ENCODE data around the gene CD300A.

The CD300A gene

DNA sequence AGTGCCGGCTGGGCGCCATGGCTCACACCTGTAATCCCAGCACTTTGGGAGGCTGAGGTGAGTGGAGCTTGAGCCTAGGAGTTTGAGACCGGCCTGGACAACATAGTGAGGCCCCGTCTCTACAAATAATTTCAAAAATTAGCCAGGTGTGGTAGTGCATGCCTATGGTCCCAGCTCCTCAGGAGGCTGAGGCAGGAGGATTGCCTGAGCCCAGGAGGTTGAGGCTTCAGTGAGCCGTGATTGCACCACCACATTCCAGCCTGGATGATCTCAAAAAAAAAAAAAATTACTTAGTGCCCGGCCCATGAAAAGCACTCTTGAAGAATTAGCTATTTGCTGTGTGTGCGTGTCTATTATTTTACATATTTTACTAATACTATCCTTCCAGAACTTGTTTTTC is 24.9 kb upstream of the CD300A start:
- no peak for DNase-seq

DNA sequence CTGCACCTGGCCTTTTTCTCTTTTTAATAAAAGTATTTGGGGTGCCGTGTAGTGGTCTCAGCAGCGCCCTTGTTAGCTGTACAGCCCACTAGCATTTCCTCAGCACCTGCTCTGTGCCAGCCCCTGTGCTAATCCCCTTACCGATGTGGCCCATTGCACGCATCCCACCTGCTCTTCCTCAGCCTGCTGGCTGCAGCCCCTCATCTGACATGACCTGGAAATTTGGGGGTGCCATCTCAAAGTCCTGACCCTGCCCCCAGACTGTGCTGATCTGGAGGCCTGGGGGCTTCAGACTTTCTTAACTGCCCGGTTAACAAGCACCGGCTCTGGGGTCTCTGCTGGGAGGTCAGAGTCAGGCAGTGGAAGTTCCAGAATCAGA is 24.2 kb upstream of the CD300A start:
- no peak for DNase-seq

DNA sequence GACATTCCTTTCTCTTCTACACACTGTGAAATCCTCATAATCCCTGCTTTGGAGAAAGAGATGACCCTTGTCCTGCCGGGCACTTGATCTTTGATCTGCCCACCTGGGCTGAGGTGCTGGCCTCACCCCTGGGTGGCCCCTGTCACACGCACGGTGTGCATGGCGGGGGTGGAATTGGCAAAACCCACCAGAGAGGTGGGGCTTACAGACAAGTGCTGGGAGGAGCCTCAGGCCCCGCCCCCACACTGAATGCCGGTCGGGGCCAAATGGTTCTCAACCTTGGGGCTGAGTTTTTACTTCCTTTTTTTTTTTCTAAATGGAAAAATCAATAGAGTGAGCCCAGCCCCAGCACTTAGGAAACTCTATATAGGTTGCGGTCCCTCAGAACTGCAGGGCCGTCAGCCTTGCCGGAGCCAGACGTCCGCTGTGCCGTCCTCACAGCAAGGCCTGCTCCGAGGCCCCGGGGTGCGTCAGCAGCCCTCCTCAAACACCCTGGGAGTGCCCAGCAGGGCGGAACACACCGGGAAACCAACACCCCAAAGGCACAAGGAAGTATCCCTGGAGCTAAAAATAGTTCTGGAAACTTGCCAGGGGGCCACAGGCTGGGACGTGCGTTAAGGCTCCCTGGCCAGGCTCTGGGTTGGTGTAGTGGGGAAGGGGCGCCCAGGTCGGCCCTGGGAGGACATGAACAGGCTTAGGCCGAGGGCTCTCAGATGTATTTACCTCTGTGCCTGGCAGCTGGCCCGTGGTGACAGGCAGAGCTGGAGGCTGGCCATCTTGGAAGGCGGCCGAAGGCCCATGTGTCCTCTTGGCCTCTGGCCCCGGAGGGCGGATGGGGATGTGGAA is 23.5 kb upstream of the CD300A start:
- no peak for DNase-seq

DNA sequence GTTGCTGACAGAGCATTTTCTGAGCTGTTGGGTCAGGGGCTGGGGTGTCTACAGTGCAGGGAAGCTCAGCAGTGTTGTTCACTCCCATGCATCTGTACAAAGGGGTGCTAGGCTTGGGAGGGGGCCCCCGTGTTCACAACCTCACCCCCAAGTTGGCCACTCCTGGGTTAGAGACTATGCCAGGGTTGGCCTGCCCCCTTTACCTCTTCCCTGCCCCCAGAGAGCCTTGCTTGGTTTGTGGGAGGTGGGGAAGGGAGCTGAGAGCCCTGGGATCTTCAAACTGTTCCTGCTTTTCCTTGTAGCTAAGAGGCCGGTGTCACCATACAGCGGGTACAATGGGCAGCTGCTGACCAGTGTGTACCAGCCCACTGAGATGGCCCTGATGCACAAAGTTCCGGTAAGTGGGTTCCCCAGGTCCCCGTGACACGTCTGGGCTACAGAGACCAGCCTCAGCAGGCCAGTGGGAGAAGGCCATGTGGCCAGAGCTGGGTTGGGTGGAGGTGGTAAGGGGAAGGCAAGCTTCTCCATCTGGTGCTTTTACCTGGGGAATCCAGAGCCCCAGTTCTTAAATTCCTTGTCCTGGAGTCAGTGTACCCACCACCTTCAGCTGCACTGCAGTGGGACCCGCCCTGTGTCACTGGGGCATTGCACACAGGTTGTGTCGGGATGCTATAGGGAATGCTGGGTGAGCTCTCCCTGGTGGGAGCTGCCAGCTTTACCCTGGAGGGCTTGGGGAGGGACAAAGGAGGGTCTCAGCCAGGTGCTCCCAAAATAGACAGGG is 22.7 kb upstream of the CD300A start:
- no peak for DNase-seq

DNA sequence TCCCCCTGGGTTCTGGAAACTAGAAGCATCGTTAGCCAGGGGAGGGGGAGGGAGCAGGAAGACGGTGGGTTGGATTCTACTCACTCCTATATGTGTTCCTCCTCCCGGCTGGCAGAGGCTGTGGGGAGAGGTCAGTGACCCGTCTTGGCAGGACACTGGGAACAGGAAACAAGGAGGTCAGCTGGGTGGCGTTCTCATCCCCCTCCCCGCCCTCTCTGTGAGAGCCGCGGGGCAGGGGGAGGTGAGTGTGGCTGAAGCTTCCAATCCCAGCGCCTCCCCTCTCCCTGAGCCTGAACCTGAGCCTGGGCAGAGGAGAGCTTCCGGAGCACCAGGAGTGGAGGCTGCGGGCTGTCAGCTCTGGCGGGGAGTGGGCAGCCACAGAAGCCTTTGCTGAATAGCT is 22.0 kb upstream of the CD300A start:
- DNase-seq: no peak

DNA sequence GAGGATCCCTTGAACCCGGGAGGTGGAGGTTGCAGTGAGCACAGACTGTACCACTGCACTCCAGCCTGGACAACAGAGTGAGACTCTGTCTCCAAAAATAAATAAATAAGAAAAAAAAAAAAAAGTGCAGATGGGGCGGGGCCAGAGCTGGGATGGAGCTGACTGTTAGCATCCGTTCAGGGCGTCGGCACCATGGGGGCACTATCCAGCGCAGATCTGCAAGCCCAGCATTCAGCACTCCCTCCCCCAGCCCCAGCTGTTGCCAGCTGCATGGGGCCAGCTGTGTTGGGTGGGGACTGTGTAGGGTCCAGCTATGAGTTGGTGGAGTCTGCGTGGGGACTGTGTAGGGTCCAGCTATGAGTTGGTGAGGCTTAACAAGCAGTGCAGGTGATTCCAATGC is 21.3 kb upstream of the CD300A start:
- DNase-seq: no peak

DNA sequence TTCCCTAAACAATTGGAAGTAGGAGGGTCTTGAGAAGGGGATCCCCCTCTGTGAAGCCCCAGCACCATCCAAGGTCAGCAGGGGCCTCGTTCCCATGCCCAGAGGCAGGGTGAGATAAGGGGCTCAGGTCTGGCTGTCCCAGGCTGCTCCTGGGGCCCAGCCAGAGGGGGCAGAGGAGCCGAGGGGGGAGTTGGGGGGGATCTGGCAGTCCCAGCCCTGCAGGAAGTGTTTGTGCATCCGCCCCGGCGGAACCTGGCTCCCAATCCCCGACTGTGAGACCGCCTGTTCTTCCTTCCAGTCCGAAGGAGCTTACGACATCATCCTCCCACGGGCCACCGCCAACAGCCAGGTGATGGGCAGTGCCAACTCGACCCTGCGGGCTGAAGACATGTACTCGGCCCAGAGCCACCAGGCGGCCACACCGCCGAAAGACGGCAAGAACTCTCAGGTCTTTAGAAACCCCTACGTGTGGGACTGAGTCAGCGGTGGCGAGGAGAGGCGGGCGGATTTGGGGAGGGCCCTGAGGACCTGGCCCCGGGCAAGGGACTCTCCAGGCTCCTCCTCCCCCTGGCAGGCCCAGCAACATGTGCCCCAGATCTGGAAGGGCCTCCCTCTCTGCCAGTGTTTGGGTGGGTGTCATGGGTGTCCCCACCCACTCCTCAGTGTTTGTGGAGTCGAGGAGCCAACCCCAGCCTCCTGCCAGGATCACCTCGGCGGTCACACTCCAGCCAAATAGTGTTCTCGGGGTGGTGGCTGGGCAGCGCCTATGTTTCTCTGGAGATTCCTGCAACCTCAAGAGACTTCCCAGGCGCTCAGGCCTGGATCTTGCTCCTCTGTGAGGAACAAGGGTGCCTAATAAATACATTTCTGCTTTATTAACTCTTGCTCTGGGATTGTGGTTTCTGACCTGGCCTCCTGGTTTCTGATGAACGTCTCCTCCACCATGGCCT is 19.6 kb upstream of the CD300A start:
- no peak for DNase-seq

DNA sequence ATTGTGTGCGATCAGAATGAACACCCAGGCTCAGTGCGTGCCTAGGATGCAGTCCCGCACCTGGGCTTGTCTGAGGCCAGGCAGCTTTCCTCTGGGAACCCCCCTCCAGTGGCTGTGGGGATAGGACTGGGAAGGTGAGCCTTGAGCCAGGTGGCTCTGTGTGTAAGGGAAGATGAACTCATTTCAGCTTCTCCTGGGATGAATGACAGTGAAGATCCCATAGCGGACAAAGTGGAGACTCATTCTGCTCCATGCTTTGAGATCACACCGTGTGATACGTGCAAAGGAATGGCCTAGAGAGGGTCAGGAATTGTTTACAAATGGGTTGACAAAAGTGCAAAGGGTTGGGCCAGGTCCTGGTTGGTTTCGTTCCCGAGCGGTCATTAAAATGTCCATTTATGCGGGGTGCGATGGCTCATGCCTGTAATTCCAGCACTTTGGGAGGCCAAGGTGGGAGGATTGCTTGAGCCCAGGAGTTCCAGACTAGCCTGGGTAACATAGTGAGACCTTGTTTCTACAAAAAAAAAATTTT is 18.7 kb upstream of the CD300A start:
- no peak for DNase-seq

DNA sequence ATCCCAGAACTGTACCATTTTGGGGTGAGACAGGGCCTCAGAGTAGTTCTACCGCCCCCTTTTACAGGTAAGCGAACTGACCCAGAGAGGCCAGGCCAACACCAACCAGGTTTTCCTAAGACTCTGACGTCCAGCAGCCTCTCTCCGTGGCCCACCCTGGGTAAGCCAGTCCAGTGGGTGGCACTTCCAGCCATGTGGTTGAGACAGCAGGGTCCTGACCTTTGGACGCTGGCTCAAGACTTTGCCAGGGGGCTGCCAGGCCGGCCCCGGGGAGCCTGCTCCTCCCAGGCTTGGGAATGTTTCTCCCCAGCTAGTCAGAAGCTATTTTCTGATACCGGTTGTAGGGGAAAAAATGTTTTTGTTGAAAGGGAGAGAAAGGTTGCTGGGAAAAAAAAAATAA is 17.7 kb upstream of the CD300A start:
- DNase-seq: no peak

DNA sequence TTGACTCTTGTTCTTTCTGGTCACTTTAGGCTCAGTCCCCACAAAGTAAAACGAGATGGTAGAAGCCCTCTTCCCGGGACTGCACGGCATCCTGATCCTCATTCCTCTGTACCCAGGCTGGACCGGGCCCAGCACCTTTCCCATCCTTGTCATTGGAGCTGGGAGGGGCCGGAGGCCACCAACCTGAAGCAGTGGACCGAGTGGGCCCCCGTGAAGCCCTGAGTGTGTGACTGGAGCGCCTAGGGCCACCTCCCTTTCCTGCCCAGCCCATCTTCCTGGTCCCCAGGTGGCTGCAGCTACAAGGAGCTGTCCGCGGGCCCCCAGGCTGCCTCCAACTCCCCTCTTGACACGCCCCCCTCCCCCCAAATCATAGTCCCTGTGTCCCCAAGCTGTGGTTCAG is 17.1 kb upstream of the CD300A start:
- DNase-seq: no peak

DNA sequence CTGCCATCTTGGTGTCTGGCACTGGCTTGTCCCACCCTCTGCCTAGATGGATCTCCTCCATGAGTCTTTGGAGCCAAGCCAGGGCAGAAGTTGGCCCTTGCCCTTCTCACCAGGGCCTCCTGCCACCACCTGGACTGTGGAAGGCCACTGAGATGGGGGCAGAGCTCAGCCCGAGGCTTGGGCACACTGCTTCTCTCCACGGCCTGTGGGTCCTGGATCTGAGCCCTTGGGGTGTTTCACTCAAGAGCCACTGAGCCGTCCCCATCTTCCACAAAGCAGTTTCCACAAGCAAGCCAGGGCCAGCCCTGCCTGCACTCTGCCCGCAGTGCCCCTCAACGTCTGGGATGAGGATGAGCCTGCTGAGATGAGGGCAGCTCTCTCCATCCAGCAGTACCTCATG is 16.7 kb upstream of the CD300A start:
- no peak for DNase-seq

DNA sequence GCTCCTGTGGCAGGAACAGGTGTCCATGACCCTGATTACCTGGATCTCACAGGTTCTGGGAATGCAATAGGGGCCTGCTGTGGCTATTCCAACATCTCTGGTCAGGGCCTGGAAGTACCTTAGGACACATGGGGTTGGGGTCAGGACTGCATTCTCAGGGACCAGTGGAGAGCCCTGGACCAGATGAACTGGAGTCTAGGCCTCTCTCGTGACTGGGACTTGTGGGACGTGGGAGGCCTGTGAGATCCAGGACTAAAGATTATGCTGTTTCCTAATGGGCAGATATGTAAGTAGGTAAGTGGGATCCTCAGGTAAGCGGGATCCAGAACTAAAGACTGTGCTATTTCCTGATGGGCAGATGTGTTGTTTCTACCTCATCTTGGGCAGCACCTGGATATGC is 16.2 kb upstream of the CD300A start:
- DNase-seq: no peak

DNA sequence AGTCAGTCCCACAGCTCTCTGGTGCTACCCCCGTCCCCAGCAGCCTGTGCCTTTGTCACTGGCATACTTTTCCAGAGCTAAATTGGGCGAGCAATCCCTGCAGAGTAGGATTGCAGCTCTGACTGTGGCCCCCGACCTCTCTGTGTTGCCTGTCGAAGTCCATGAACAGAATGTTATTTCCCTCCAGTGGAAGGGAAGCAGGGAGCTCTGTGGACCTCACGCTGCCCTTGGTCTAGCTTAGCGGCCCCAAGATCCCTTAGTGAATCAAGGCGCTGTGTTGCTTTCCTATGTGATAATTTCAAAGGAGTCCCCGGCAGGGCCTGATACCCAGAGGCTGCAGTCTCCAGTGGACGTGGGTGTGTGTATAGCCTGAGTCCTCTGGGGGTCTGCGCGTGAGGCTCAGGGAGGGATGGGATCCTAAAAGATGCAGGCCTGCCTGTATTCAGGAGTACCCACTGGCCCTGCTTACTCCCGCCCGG is 15.5 kb upstream of the CD300A start:
- DNase-seq: no peak

DNA sequence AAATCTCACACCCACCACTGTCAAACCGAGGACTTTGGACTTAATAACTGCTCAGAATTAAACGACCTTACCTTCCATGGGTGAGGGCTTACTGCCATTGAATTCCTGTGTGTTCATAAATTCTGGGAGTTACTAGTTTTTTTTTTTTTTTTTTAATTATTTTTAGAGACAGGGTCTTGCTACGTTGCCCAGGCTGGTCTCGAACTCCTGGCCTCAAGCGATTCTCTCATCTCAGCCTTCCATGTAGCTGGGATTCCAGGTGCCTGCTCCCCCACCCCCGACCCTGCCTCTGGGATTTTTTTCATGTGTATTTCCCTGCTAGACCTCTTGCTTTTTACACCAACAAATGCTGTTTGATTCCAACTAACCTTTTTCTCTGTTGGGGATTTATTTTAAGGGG is 14.9 kb upstream of the CD300A start:
- DNase-seq: no peak

DNA sequence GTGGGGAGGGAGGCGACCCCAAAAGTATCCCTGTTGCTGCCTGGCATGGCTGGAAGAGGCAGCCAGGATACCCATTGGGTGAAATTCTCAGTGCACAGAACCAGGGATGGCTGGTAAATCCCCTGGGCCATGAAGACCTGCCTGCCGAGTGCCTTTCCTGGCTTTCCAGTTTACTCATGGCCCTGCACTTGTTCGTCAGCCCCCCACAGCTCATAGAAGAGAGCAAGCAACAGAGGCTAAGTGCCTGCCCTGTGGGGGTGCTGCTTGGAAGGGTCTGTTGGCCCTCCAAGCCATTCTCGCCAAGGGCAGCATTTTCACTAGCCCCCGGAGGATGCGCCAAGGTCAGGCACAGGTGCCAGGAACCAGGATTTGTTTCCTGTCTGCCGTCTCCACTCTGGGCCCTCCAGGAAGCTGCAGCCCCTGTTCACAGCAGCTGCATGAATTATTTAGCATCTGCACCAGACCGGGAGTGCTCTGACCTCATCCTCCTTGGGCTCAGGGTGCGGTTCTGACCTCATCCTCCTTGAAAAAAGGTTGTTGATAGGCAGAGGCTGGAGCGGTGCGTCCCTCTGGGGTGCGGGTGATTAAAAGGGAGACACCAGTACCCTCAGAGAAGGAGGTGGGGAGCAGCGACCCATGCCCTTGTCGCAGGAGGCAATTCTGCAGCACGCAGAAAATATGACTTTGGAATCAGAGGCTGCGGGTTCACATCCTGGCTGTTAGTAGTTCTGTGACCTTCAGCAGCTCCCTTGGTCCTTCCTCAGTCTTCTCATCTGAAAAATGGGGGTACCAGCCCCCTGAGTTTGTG is 14.2 kb upstream of the CD300A start:
- DNase-seq: no peak

DNA sequence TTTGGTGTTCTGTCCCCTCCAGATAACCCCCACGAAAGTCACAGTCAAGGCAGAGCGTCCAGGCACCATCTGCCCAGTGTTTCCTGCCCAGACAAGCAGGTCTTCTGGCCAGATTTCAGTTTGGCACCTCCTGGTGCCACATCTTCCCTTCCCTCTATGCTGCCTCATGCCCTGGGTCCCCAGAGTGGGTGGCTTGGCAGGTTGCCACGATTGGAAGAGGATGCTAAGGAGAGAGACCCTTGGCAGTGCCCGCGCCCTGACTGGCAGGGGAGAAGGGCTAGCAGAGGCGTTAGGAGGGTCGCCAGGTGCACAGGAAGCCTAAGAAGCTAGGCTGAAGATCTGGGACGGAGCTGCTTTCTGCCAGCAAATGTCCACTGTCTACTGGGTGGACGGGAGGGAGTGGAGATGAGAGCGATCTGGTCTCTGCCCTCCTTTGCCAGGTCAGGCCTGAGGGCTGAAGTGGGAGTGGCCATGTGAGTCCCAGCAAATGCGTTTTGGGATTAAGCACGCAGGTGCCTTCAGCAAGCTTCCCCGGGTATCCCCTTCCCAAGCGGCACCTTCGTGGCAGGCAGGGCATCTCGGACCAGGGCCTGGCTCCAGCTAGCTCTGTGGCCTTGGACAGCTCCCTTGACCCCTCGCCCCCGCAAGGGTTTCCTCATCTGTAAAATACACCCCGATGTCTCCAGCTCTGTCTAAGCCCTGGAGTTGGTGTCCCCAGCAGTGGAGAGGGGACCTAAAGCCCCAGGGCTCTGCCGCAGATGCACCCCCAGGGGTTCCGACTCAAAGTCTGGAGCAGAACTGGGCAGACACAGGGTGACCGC is 13.4 kb upstream of the CD300A start:
- DNase-seq: no peak

DNA sequence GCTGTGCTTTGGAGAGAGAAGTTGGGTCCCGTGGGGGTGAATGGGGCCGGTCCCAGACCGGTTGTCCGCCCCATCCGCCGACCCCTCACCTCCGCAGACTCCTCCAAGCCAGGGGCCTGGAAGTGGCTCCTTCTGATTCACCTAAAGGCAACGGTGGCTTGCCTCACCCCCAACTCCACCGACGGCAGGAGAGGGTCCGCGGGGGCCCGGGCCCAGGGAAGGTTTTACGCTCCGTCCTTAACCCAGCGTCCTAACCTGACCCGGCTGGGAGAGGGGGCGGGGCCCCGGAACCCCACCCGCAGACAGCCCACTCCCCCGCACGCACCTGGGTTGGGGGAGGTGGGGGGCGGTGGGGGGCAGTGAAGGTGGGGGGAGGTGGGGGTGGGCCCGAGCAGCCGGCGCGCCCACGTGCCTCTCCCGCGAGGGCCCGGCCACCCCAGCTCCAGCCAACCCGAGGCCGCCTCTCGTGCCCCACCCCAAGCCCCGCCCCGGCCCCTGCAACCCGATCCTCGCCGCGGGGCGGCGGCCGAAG is 12.7 kb upstream of the CD300A start:
- DNase-seq: no peak

DNA sequence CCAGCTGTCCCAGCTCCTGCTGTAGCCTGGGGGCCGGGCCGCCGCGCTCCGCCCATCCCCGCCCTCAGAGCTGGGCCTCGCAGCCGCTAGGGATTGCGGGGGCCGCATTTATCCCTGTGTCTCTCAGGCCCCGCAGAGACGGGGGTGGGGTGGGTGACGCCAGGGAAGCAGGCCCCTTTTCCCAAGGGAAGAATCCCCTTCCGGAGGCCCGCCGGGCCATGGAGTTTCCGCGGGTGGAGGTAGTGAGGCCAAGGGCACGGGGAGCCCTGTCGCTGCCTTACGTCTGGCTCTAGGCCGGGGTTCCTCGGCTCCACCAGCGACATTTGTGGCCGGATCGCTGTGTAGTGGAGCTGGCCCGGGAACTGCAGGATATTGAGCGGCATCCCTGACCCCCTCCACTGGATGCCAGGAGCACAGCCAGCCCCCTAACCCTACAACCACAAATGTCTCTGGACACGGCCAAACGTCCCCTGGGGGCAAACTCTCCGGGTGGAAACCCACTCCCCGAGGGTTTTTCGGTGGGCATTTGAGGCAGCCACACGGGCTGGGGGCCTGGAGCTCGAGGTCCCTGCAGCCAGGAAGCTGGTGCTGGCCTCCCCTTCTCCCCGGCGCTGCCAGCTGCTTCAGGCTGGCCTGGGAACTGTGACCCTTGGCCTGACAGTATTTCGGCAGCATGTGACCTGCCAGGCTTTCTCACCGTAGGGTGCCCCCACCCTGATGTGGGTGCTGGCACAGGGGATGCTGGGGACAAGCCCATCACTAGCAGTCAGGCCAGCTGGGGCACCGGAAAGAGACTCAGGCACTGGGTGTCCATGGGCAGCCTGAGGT is 12.0 kb upstream of the CD300A start:
- peak; percentile 57 for DNase-seq

DNA sequence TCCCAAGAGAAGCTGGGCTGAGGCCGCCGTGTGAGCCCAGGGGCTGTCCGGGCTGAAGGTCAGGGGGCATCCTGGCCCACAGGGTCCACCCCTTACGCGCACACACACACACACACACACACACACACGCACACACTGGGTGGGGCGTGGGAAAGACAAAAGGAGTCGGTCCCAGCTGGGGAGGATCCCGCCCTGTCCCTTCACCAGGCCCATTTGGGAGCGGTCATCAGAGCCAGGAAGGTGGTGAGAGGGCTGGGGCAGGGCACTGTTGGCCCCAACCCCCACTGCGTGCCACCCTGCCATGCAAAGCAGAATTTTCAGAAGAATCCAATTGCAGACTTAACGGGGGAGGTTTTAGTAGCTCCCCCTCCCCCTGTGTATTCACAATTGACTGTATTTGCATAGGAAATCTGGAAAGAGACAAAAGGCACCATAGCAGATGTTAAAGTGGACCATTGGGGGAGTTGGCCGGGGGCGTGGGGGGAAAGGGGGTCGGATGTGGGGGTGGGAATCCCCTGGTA is 11.3 kb upstream of the CD300A start:
- DNase-seq: no peak

DNA sequence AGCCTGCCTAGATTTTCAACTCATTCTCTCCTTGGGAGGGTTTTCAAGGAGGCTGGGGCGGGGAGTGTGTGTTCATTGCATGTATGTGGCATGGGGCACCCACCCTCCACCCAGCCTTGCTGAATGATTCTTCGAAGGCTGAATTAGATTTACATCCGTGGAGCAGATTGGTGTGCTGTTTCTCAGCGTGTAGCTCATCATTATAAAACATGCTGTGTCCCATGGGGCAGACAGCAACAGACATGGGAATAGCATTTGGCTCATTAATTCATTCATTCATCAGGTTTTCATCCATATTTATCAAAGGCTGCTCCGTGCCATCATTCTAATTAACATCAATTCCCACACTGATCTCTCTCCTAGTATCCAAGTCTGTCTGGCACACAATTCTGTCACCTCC is 10.6 kb upstream of the CD300A start:
- no peak for DNase-seq

All from NCI-H748 treated with DMSO at 0.1 percent for 48 hours (cell line).